AG10803 (cell line): ENCODE measurements around the gene BRAT1.

ENCODE experiments used
- DNase-seq: peaks from one replicate; pipeline ENCODE4 v3.0.0; 2010; ENCODE audit warnings: low read depth
- H3K4me3 ChIP-seq: 2 replicates; pipeline ENCODE4 v1.5.1; 2011; ENCODE audit warnings: mild to moderate bottlenecking, low read length, control low read depth
- CTCF ChIP-seq: conservative IDR thresholded peaks from 2 replicates; pipeline ENCODE4 v1.5.1; 2011; ENCODE audit warnings: mild to moderate bottlenecking, low read length, control low read depth, inconsistent platforms

The BRAT1 gene

DNA sequence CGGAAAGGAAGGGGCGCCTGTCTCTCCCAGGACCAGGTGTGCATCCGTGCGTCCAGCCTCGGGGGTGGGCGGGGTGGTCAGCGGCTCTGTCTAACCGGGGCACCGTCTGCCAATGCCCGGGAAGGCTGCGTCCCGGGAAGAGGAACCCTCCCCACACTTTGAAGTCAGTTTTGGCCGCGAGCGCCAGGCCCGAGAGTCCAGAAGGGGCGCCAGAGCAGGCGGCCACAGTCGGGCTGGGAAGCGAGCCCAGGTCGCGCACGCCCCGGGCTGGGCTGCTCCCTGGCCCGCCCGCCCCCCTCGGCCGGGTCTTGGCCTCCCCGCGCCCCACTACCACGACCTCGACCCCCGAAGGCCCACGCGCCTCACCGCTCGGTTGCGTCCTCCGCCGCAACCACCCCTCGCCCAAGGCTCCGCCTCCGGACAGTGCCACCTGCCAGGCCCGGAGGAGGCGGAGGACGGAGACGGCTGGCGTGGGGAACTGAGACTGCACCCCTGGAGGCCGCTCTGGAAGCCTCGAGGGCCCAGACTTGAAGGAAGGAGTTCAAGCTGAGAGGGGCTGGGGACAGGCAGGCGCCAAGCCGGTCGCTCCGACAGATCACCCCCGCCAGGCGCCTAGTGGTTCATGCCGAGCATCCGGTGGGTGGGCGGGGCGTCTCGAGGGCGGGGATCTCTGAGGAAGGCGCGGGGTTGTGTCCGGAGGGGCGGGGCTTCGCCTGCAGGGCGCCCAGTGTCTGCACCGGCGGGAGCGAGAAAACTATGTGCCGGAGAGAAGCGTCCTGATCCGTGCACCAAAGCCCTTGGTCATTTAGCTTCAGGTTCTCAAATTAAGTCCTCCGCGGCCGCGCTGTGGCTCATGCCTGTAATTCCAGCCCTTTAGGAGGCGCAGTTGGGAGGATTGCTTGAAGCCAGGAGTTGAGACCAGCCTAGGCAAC lies at the start of gene BRAT1:
BRAT1 (minus strand) TSS at position 404 of the 932 bp plus-strand sequence. CDS start 1,093 bp downstream, outside the sequence.
- peak; percentile 90 for DNase-seq
- H3K4me3 ChIP-seq = peak within 1 kb of the TSS; percentile 85
- TF ChIP-seq CTCF = peak; percentile 45

DNA sequence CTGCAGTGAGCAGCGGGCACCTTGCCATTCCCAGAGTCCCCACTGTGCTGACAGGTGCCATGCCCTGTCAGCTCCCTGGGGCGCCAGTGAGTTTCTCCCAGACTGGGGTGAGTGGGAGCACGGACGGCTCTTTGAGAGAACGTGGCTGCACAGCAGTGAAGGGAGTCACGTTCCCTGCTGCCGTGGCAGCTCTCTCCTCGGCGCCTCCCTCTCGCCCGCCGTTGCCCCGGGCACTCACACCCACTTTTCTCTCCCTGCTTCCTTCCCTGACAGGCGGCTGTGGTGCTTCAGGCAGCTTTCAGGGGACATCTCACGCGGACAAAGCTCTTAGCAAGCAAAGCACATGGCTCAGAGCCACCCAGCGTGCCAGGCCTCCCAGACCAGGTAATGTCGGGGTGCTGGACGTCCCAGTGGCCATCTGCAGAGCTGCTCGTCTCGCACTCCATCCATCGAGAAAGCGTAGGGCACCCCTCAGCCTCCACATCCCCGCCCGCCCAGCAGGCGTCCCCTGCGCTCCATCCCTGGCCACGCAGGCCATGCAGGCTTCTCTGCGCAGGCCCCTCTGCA lies 49.4 kb upstream of the BRAT1 start:
- TF ChIP-seq CTCF = no peak
- DNase-seq = no peak
- H3K4me3 ChIP-seq = no peak overlapping the region

- no peak overlapping the region for H3K4me3 ChIP-seq
- TF ChIP-seq CTCF = no peak
- no peak for DNase-seq
Observed at GRCh38 chr7:2603044-2603965, 48.0 kb upstream of the BRAT1 start.

DNA sequence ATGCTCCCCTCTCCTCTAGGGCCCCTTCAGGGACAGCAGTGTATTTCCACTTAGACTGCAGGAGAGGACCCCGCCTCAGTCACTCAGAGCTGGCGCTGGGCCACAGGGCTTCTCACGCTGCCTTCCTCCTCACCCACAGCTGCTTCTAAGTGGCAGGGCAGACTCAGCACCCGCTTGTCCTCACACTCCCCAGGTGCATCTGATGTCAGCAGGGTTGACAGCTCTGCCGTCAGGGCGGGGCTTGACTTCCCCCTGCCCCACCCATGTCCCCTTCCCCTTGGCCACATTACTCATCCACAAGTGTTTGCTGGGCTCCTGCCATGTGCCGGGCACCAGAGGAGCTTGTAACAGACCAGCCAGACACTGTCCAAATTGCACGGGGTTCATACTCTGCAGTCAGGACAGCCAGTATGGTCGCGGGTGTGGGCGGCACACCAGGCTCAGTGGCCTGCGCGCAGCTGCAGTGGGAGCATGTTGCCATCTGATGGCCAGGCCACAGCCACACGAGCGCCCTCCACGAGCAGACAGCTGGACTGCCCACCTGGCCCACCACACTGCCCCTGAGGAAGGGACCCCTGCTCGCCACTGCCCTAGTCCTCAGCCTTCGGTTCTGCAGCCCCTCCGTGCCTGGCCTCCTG lies 47.2 kb upstream of the BRAT1 start:
- no peak for DNase-seq
- TF ChIP-seq CTCF = no peak
- H3K4me3 ChIP-seq = no peak overlapping the region

- no peak for TF ChIP-seq CTCF
- no peak for DNase-seq
- H3K4me3 ChIP-seq = no peak overlapping the region
Observed at GRCh38 chr7:2601907-2602306, 46.6 kb upstream of the BRAT1 start.

- DNase-seq = no peak
Observed at GRCh38 chr7:2601065-2601464, 45.7 kb upstream of the BRAT1 start.

More at GRCh38 chr7:2601065-2601464, 45.7 kb upstream of the BRAT1 start:
- no peak overlapping the region for H3K4me3 ChIP-seq
- no peak for TF ChIP-seq CTCF
